Kidney (tissue), 14 donors: ENCODE results near the gene DLL3. TPM values are rescaled to one million over a fixed set of nuclear protein-coding genes. Genes with fewer than 3 reads are reported as not detected.

Experiments
- DNase-seq, 5 donors: peaks; one replicate each; pipeline ENCODE4 v3.0.0-alpha.2; 2013 to 2020
- FAIRE-seq: peaks from 2 replicates; lab custom pipeline; 2012; peaks lifted over from hg19 to GRCh38; lab: Jason Lieb, UNC
- H3K27ac ChIP-seq, 2 donors: one replicate each; pipeline ENCODE4 v1.7.0; 2013; ENCODE audit warnings: low read depth in 2 of 2, low read length in 2 of 2, inconsistent platforms in 1 of 2
- H3K27me3 ChIP-seq: one replicate; pipeline ENCODE4 v1.7.1; 2013; ENCODE audit warnings: low read length, inconsistent platforms; ENCODE audit not compliant: control insufficient read depth, insufficient read depth
- H3K36me3 ChIP-seq, 3 donors: one replicate each; pipeline versions ENCODE4 v1.7.0 to v1.7.1; 2013; ENCODE audit warnings: low read length in 3 of 3, control low read depth in 1 of 3, inconsistent platforms in 1 of 3; ENCODE audit not compliant: insufficient read depth in 3 of 3, control insufficient read depth in 2 of 3
- H3K4me1 ChIP-seq, 3 donors: one replicate each; pipeline versions ENCODE4 v1.7.0 to v1.7.1; 2013; ENCODE audit warnings: low read length in 3 of 3, inconsistent platforms in 1 of 3, low read depth in 1 of 3; ENCODE audit not compliant: control insufficient read depth in 2 of 3, insufficient read depth in 2 of 3
- H3K4me3 ChIP-seq, 3 donors: one replicate each; pipeline versions ENCODE4 v1.7.0 to v1.8.1; 2013; ENCODE audit warnings: low read length in 3 of 3, control low read depth in 1 of 3, inconsistent platforms in 1 of 3
- H3K9ac ChIP-seq, 3 donors: one replicate each; pipeline versions ENCODE4 v1.7.0 to v1.7.1; 2013; ENCODE audit warnings: low read length in 3 of 3, control low read depth in 1 of 3, inconsistent platforms in 1 of 3
- H3K9me3 ChIP-seq, 3 donors: one replicate each; pipeline versions ENCODE4 v1.7.0 to v1.7.1; 2013; ENCODE audit warnings: low read length in 3 of 3, control low read depth in 1 of 3, inconsistent platforms in 1 of 3; ENCODE audit not compliant: control insufficient read depth in 2 of 3, insufficient read depth in 1 of 3
- intact Hi-C: fragments of 100-400 bp; cut with DNase I; formaldehyde crosslinking; loops from one replicate; pipeline ENCODE4 v1.11.1; 2022
- polyA plus RNA-seq: library from polyadenylated mRNA; stranded (reverse); fragments of 350-450 nt; fragmentation: Illumina TruSeq; extraction: RNeasy Lipid Tissue Mini Kit (QIAGEN cat#74804); gene quantifications from one replicate; pipeline ENCODE4 v1.2.3, GENCODE V29; 2014; ENCODE audit warnings: low read depth, low replicate concordance; ENCODE audit not compliant: insufficient read depth
- total RNA-seq: library from RNA; stranded (reverse); fragmentation: NEBNext Ultra II Directional; extraction: Animal tissue kit (Norgen Biotek cat#: 25700); gene quantifications from one replicate; pipeline ENCODE4 v1.2.1, GENCODE V29; 2021
- TF ChIP-seq, protein P1 (sequence below): IDR thresholded peaks from 3 replicates; pipeline ENCODE4 v1.5.1; 2012; ENCODE audit warnings: mild to moderate bottlenecking, moderate library complexity, borderline replicate concordance; ENCODE audit not compliant: insufficient read depth; ENCODE audit errors: extremely low read depth
- donor health status: control.
- donor health status: control.
- donor health status: control.
- donor health status: control.
- donor health status: control.
- donor health status: DM: yes; HTN: yes; CAD: no.
- donor health status: Normal renal cell carcinoma (clear cell type).

Gene DLL3
- total and polyA plus RNA-seq, 2 donors from 2014 or later = 0.13 to 0.17 TPM

- peaks cover 4 to 85% (median 68%) of the 10 kb centered on the region in 3 donors for H3K36me3 ChIP-seq
- FAIRE-seq (no peak), DNase-seq (no peak)
- H3K9me3 ChIP-seq = no peaks in the 10 kb centered on the region
- no peaks in the 10 kb centered on the region for H3K4me1 ChIP-seq
- H3K9ac ChIP-seq = no peak overlapping the region
- TF ChIP-seq, protein P1, sequence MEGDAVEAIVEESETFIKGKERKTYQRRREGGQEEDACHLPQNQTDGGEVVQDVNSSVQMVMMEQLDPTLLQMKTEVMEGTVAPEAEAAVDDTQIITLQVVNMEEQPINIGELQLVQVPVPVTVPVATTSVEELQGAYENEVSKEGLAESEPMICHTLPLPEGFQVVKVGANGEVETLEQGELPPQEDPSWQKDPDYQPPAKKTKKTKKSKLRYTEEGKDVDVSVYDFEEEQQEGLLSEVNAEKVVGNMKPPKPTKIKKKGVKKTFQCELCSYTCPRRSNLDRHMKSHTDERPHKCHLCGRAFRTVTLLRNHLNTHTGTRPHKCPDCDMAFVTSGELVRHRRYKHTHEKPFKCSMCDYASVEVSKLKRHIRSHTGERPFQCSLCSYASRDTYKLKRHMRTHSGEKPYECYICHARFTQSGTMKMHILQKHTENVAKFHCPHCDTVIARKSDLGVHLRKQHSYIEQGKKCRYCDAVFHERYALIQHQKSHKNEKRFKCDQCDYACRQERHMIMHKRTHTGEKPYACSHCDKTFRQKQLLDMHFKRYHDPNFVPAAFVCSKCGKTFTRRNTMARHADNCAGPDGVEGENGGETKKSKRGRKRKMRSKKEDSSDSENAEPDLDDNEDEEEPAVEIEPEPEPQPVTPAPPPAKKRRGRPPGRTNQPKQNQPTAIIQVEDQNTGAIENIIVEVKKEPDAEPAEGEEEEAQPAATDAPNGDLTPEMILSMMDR = no peak
- no peak overlapping the region for H3K27ac ChIP-seq
- intact Hi-C loops = no loop called here
- H3K27me3 ChIP-seq = no peaks in the 10 kb centered on the region
- H3K4me3 ChIP-seq = no peak overlapping the region
Observed at GRCh38 chr19:39469036-39469435, 29.7 kb upstream of the DLL3 start.

GRCh38 chr19:39469567-39469966 lies 29.2 kb upstream of the DLL3 start:
- DNase-seq (no peak), FAIRE-seq (no peak)
- TF ChIP-seq, protein P1 = no peak
- intact Hi-C loops = no loop called here
- Histone ChIP-seq H3K4me3 (no peak overlapping the region), H3K36me3 (peaks cover 4 to 86% (median 72%) of the 10 kb centered on the region in 3 donors), H3K9ac (no peak overlapping the region), H3K9me3 (no peaks in the 10 kb centered on the region), H3K27me3 (no peaks in the 10 kb centered on the region), H3K4me1 (no peaks in the 10 kb centered on the region), H3K27ac (no peak overlapping the region)

DNA sequence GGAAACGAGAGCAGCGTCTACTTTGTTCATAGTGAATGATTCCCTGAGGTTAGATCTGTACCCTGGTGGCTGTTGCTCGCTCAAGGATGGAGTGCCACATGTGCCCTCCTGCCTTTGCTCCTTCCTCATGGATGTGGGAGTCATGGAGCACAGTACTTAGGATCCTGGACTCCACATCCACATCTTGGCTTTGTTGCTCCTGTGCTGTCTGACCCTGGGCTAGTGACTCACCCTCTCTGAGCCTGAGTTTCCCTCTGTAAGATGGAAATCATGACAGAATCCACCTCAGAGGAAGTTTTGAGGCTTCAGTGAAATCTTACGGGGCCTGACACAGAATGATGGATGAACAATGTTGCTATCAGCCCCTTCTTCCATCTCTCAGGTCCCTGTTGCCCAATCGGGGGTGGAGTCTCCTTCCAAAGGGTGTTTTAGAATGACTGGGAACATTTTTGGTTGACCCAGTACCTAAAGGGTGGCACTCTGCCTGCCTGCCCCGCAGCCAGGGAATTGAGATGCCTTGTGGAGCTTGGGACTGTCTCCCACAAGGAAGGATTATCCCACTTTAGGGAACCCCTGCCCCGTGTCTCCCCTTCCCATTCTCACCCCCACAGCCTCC lies 27.9 kb upstream of the DLL3 start:
- Histone ChIP-seq H3K9me3 (no peaks in the 10 kb centered on the region), H3K9ac (no peak overlapping the region), H3K36me3 (peaks cover 4 to 80% (median 62%) of the 10 kb centered on the region in 3 donors), H3K4me3 (no peak overlapping the region), H3K27ac (no peak overlapping the region), H3K4me1 (no peaks in the 10 kb centered on the region), H3K27me3 (no peaks in the 10 kb centered on the region)
- TF ChIP-seq, protein P1 = no peak
- no peak for DNase-seq
- intact Hi-C loops = loop anchor here (10.0 kb wide), 1 partner anchor 64 kb away; the partner anchor contains the start of gene EID2B
- no peak for FAIRE-seq
